Fibroblast of the conjunctiva (primary cell): ENCODE measurements around the gene BNIP5.

ENCODE experiments used
- DNase-seq: peaks from one replicate; pipeline ENCODE4 v3.0.0-alpha.2; 2010; ENCODE audit warnings: low read depth

BNIP5 gene

DNA sequence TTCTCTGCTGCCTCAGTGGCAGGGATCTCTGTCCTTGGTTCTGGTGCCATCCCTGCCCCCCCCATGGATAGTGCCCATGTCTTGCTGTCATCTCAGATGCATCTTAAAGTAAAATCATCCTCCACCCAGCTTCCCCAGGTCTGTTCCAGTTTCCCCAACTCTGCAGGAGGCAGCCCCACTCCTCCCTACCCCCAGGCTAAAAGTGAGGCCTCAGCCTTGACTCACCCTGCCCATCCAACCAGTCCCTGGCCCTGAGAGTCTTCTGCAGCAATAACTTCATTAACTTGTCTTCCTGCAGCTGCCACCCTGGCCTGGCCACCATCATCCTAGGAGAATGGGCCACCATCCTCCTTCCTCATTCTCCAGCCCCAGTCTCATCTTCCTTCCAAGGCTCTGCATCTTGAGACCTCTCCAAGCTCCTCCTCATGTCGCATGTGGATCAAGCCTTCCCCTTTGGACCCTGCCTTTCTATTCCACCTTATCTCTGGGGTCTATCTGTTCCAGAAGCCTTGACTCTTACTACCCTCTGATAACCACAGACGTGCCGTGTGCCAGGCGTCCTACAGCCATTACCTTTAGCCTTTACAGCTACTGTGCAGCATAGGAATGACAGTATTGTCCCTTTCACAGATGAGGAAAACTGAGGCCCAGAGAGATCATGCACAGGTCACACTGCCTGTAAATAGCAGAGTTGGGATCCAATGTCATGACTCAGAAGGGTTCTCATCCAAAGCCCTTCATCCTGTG is 68.8 kb downstream of the BNIP5 start:
- no peak for DNase-seq

DNA sequence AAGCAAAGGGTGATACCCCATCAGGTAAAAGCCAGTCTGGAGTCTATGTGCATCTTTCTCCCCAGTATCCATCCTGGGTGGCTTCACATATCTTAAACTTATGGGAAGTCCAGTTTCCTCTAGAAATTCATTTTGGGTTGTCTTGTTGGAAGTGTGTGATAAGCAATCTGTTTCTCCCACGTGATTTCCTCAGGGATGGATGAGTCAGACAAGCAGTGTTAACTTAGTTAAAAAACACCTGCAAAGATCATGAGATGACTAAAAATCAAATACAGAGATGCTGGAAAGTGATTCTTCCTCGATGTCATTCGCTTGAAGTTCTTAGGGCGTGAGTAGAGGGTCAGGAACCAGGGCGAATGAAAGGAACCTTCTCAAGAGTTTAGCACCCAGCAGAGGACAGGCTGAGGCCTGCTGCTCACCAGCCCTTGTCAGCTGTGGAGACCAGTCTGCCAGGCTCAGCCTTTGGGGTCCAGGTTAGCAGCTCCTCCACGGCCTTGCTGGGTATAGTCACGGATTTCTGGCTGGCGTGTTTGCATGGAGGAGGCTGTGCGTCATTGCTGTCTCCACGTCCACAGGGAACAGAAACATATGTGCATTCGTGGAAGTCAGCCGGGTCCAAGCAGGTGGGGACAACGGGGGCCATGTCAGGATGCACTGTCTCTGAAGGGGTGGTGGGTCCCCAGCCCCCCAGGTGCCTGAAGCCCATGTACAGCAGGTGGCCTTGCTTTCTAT is 69.6 kb downstream of the BNIP5 start:
- DNase-seq = no peak
